NCI-H526 (cell line): ENCODE measurements around the gene ANXA6.

Experiments
- DNase-seq, 2 experiments: peaks; one replicate each; lab custom pipeline; 2025; lab: John Stamatoyannopoulos, UW

ANXA6 gene

DNA sequence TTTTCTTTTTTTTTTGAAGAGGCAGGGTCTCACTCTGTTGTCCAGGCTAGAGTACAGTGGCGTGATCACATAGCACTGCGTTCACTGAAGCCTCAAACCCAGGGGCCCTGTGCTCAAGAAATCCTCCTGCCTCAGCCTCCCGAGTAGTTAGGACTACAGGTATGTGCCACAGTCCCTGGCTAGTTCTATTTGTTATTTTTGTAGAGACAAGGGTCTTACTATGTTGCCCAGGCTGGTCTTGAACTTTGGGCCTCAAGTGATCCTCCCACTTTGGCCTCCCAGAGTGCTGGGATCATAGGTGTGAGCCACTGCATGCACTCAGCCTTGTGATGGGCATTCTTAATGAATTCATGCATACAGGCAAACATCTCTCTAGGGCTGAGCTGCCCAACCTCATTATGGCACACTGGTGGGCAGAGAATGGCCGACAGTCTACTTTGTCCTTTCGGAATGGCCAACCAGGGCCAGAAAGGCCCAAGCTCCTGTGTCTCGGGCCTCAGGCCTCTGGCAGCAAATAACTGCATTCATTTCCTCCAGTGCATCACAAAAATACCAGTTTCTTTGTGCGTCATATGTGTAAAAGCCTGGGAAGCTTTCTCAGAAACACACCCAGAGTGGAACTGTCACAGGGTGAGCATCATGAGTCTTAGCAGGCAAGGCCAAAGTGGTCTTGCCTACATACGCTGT, 27.2 kb downstream of the ANXA6 start:
- DNase-seq, result no peak

DNA sequence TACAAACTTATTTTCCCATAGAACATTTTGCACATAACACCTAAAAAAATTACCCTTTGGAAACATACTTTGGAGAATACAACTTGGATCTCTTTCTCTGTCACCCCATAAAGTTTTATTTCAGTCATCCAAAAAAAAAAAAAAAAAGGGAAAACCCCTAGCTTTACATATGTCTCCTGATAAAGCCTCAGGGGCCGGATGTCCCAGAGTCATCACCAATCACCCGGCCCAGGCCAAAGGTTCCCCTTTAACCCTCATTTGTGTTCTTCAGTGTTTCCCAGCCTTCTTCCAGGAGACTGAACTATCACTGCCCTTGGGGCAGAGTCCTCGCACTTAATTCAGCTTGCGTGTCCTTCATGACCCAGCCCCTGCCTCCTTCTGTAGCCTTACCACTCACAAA, 28.8 kb downstream of the ANXA6 start:
- DNase-seq, result no peak

DNA sequence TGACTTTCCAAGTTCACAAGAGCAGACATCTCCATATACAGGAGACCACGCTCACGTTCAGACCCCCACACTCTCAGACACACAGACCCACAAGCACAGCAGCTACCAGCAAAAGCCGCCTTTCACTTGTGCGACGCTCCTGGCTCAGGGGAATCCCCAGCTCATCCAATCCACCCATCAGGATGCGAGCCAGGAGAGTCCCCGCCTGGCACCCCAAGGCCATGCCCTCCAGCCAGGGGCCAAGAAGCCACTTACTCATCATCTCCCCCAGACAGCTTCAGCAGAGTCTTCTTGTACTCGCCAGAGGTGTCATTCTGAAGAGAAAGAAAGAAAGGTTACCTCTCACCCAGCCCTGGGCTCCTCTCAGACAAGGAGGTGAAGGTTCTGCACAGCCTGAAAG, 29.7 kb downstream of the ANXA6 start:
- no peak for DNase-seq

DNA sequence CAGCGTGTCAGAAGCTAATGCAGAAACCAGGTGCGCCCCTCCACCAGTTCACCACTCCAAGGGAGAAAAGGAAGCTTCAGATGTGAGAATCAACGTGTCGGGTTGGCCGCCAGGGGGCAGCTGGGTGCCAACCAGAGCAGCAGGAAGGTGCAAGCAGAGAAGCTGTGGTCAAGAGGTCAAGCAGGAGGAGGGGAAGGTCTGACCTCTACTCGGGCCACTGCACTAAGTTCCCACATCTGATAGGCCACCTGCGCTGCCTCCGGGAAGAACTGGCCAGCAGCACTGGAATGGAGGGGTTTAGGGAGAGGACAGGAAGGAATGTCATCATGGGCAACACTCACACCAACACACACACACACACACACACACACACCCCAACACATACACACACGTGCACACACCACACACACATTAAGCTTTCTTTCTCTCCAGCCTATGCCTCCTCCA, 31.4 kb downstream of the ANXA6 start:
- DNase-seq, result peak in 1 of 2 experiments; percentile 53

DNA sequence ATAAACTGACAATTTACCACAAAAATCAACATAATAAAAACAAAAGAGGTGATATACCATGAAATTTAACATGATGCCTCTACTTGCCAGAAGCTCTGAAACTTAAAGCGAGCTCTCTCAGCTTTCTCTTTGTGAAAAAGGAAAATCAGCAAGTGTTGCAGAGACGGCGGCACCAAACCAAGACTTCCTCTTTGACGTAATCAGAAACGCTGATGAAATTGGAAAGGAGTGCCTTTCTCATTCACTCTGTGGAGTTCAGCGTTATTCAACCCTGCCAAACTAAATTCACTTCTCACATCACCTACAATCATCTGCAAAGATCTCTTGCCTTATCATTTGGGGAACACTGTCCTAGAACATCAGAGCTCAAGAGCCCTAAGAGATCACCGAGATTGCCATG, 32.2 kb downstream of the ANXA6 start:
- DNase-seq, result no peak

DNA sequence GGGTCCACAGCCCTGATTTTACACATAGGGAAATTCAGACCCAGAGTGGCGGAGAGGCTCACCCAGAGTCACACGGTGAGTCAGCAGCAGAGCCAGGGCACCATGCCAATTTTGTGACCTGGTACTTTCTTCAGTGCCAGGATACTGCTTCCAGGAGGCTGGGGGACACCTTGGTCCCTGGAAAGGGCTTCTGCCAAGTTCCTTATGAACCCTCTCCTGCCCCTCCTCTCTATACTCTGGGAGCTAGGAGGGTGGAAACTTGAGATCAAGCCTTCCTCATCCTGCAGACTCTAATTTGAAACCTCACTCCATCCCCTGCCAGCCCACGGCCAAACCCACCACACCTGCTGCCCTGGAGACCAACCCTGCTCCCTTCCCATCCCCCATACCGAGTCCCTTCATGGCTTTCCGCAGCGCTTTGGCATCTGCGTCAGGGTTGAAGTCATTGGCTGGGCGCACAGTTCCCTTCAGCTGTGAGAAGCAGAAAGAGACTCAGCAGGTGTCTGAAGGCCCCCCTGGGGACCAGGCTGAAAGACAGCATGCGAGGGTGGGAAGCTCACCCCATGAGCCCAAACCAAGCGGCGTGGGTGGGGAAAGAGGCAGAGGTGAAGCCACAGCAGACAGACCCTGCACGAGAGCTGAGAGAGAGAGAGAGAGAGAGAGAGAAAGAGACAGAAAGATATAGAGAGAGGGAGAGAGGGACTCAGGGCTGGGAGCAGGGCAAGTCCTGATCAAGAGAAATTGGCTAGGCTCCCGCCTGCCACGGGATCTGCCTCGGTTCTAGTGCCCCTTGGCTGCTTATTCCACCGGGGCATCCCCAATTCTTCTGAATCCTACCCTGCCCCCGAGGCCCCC, 33.5 kb downstream of the ANXA6 start:
- DNase-seq, result no peak

DNA sequence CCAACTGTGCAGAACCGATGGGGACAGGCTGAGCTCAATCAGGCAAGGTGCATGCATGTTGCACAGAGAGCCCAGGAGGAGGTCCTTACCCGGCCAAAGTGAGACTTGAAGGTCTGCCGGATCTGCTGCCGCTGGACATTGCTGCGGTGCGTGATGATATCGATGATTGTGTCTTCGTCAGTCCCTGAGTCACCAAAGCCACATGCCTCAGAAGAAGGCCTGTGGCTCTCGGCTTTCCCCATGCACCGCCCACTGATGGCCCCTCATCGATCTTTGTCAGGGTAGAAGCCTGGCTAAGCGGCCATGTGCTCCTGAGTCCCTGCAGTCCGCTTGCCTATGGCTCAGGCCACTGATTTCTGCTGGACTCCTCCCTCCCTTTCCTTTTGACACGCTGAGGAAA, 34.8 kb downstream of the ANXA6 start:
- DNase-seq, result no peak

DNA sequence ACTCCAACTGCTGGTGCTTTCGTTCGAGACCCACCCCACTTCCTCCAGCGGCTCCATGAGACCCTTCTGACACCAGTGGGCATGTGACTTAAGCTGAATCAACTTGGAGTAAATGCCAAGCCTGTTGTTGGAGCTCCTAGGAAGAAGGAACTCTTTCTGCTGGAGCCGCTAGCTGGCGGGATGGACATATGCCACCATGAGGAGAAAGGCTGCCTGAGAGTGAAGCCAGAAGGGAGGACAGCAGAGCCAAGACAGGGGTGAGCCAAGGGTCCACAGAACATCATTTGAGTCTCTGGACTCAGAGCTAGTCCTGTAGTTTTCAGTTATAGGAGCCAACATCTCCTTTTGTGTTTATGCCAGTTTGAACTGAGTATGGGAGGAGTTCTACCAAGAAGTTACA, 35.9 kb downstream of the ANXA6 start:
- no peak for DNase-seq

DNA sequence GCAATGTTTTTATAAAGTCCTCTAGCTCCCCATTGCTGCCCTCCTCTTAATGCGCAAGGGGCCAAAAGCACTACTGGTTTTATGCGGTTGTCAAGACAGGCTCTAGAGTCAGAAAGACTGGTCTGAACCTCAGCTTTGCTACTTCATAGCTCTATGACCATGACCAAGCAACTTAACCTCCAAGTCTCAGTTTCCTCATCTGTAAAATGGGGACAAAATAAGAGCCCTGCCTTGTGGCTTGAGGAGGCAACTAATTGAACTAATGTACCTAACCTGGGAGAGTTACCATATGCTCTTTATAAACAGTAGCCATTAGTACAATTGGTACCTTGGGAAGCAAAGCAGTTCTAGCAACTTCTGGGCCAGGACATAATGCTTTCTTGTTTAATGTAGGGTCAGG, 36.5 kb downstream of the ANXA6 start:
- no peak for DNase-seq

DNA sequence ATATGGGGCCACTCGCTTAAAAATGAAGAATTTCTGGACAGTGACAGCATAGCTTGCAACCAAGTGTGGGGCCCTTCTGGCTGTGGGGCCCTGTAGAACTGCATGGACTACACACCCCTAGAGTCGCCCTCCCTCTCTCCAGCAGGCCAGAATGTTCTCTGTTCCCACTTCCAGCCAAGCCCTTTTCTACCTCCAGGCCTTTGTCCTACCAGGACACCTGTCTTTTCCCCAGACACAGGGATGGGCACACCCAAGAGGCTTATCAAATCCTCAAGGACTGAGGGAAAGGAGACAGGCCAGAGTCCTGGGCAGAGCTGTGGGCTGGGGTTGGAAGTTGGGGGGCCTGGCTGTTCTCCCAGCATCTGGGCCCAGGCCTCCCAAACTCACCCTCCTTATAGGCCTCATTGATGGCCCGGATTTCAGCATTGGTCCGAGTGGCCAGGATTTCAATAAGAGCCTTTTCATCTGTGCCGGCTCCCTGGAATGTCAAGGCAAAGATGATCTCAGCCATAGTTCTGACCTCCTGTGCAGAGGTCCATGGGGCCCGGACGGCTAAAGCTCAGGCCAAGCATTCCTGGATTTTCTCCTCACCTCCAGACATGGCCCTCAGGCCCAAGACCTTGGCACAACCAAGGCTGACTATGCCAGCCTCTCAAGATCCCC, 38.5 kb downstream of the ANXA6 start:
- no peak for DNase-seq

DNA sequence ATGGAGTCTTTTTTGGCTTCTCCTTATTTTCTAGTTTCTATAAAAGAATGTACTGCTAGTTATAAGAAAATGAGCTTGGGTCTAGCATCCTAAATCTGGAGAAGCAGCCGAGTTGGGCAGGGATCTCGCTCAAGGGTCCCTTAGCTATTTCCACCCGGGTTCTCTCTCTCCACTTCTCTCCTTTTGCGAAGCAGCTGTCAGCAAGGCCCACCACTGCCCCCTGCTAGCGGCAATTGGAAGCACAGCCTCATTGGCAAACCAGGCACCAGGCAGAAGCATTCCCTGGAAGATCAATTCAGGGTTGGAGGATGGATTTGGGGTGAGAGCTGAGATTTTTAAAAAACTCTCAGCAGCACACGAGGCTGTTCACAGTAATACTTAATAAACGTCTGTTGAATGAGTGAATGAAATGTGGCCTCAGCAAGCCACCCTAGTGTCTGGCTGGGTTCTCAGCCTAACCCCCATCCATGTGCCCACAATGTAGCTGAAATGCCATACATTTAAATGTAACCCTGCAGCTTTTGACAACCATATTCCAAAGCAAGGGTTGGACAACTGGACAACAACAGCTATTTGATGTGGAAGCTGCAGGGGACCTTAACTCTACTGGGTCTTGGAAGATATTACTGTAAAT, 42.2 kb downstream of the ANXA6 start:
- peak; percentile 4 to 72 for DNase-seq

DNA sequence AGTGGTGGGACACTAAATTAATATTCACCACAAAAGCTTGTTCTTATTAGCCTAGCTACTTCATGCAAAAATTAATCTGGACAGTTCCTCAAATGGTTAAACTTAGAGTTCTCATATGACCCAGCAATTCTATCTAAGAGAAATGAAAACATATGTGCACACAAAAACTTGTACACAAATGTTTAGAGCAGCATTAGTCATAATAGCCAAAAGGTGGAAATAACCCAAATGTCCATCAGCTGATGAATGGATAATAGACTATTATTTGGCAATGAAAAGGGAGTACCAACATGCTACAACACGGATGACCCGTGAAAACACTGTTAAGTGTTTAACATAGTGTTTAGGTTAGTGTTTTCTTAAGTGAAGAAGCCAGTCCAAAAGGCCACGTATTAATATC, 43.9 kb downstream of the ANXA6 start:
- DNase-seq, result no peak

DNA sequence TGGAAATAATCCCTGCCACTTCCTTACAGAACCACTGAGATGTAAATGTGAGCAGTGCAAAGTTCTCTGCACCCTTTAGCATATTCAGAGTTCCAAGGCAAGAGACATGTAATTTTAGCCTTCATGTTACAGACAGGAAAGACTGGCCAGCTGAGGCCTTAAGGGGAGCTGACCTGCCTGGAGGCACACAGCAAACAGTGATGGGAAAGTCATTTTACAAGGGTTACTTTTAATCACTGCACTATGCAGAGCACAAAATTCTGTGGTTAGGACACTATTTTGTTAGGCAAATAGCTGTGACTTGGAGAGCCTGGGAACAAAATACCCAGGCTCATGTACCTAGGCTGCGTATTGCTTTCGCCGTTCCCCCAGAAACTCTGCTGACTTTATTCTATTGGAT, 46.6 kb downstream of the ANXA6 start:
- peak; percentile 86 to 94 for DNase-seq

DNA sequence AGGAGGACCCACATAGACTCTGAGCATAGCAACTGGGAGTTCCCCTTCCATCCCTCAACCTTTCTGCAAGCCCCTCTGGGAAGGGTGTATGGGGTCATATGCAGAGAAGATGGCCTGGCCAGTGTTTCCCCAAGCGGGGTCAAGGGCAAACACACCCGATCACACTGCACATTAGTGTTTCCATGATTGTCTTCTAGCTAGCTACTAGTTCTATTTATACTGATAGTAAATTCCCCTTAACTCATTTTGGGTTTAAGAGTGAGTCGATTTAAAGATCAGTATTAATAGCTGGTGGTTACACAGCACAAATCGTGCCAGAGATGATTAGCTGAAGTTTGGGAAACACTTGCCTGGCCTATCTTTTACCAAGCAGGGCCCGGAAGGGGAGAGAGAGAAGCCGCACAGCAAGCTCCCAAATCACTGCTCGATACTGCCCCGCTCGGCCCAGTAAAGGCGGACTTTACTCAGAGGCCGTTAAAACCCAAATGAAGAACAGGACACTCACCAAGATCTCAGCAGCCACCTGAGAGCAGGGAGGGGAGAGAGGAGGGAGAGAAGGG, 47.4 kb downstream of the ANXA6 start:
- DNase-seq, result peak in 1 of 2 experiments; percentile 8

DNA sequence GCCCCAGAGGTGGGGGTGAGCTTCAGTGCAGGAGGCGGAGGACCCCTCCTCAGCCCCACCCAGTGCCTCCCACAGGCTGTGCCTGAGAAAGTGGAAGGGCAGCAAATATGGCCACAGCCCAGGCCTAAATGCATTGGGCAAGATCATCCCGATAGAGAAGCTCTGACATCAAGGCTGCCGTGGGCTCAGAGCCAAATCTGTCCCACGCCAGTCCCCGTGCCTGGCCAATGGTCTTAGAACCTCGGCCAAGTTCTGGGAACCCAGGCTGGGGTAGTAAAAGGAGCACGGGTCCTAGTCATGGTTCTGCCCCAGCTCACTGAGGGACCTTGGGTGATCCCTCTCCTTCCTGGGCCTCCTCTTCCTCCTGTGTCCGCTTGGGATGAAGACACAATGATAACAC, 49.0 kb downstream of the ANXA6 start:
- no peak for DNase-seq

DNA sequence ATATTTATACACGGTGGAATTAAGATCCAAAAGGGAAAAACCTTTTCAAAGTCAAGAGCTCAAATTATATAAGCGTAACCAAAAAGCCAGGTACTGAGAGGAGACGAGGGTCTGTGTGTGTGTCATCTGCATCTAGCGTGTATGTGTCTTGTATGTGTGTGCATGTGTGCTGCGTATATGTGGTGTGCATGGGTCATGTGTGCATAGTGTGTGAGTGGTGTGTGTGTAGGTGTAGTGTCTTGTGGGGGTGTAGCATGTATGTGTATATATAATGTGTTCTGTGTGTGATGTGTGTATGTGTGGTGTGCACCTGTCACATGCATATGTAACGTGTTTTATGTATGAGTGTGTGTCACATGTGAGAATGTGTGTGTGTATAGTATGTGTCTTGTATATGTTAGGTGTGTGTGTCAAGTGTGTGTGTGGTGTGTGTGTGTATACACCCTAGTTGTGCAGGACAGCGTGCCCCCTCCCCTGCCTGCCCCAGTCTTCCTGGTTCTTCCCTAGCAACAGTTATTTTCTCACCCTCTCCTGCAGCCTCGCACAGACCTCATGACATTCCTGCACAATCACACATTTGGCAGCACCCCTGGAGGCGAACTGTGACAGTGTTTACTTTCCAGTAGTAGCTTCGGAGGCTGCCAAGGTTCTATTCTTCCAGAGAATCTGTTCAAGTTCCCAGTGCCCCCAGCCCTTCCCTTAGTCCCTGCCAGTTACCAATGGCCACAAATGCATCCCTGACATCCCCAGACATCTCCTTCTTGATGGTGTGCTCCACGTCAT, 49.6 kb downstream of the ANXA6 start:
- DNase-seq, result no peak

DNA sequence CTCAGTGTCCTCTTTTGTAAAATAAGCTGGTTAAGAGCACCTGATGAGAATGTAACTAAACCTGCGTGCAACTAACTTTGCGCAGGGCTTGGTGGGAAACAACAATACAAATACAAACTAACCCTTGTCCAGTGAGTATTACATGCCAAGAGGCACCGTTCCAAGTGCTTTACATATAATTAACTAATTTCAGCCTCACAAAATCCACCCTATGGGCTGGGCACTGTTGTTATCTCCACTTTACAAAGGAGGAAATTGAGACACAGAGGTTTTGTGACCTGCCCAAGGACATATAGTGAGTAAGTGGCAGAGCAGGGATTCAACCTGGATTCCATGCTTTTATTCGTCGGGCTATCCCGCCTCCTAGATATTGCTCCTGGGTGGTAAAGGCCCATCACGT, 50.5 kb downstream of the ANXA6 start:
- peak in 1 of 2 experiments; percentile 7 for DNase-seq

DNA sequence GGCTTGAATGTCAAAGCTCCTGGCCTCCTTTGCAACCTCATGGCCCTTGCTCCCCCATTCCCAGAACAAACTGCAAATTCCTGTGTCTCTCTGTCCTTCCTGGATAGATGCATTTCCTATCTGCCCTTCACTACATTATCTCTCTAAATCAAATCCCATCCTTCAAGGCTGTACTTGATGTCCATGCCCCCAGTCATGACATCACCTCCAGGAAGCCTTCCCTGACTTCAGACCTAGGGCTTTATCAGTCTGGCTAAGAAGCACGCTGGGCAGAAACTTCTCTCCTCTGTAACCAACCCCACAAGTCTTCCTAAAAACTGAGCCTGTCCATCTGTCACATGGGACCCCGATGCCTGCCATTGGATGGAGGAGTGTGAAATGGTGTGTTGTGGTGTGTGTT, 51.1 kb downstream of the ANXA6 start:
- no peak for DNase-seq

DNA sequence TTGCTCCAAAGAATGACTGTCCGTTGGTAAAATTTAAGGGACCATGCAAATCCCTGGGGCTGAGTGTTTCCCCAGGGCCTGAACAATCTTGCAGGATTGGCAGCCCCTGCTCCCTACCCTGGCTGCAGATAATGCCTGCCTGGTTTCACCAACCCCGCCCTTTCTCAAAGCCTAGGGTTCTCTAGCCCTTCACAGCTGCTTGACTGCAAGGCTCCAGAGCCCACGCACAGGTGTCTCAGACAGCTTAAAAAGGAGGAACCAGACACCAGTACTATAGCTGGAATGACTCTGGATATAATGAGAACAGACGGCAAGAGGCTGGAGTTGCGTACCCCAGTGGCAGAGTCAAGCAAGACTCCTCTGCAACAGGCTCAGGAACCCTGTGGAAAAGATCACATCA, 51.5 kb downstream of the ANXA6 start:
- DNase-seq, result peak in 1 of 2 experiments; percentile 27

DNA sequence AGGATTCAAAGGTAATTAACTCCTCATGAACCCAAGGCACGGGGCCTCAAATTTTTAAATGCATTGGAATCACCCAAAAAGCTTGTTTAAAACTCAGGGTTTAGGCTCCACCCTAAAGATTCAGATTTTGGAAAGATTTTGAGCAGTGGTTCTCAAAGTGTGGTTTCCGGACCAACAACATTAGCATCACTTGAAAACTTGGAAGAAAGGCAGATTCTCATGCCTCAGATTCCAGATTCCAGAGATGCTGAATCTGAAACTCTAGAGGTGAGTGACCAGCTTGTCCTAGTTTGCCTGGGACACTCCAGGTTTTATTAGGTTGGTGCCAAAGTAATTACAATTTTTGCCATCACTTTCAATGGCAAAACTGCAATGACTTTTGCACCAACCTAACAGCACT, 52.0 kb downstream of the ANXA6 start:
- no peak for DNase-seq

DNA sequence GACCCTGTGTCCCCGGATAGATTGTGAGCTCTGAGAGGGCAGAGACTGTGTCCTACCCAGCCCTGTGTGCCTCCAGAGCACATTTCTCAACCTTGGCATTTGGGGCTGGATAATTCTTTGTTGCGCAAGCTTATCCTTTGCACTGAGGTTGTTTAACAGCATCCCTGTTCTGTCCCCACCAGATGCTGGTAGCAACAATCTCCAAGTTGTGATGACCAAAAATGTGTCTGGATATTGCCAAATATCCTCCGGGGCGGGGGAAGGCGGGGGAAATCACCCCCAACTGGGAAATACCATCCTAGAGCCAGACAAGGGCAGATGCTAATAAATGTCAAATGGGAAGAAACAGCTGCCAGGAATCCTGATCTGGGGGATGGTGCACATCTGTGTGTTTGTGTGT, 52.8 kb downstream of the ANXA6 start:
- DNase-seq, result no peak
